Psoas muscle (tissue), 8 donors: Measurements from ENCODE around the gene FRYL. TPM values are rescaled to one million over a fixed set of nuclear protein-coding genes. Genes with fewer than 3 reads are reported as not detected.
"Not testable (repeated sequence)": the region's sequence is repeated elsewhere in the genome, so short reads cannot be mapped to it uniquely, and the experiment has no call there.

Source experiments
- ATAC-seq, 4 donors: fragments of 200-7000 bp; cut with Tn5 transposase; one replicate each; pipeline ENCODE4 v1.9.1; 2020; ENCODE audit warnings: moderate library complexity in 3 of 4, mild to moderate bottlenecking in 2 of 4
- DNase-seq, 2 donors: peaks; one replicate each; pipeline ENCODE4 v3.0.0-alpha.2; 2020
- H3K27ac ChIP-seq: fragments of 200-600 bp; one replicate; pipeline ENCODE4 v1.8.0; 2022
- H3K27me3 ChIP-seq, 3 donors: fragments of 200-600 bp in 1 of 3; one replicate each; pipeline versions ENCODE4 v1.6.1 to v1.8.0; 2013 to 2022; ENCODE audit warnings: low read length in 2 of 3, mild to moderate bottlenecking in 2 of 3, moderate library complexity in 1 of 3; ENCODE audit not compliant: insufficient read depth in 3 of 3
- H3K36me3 ChIP-seq, 2 donors: fragments of 200-600 bp in 1 of 2; one replicate each; pipeline versions ENCODE4 v1.6.1 to v1.8.0; 2013 to 2022; ENCODE audit warnings: low read depth in 1 of 2, mild to moderate bottlenecking in 1 of 2, moderate library complexity in 1 of 2; ENCODE audit not compliant: insufficient read depth in 1 of 2
- H3K4me1 ChIP-seq: fragments of 200-600 bp; one replicate; pipeline ENCODE4 v1.8.0; 2022
- H3K4me3 ChIP-seq: fragments of 200-600 bp; one replicate; pipeline ENCODE4 v1.8.0; 2022; ENCODE audit warnings: mild to moderate bottlenecking
- H3K9me3 ChIP-seq: fragments of 200-600 bp; one replicate; pipeline ENCODE4 v1.8.0; 2022
- CTCF ChIP-seq: fragments of 200-600 bp; IDR thresholded peaks from one replicate; pipeline ENCODE4 v1.8.0; 2022; ENCODE audit warnings: antibody characterized with exemption
- WGBS, 3 donors: extraction: QIAGEN DNeasy Blood & Tissue Kit; methylation state at CpG; one replicate each; pipeline versions ENCODE4 v1.1.6 to v1.1.7; 2013; 5-methylcytosine and 5-hydroxymethylcytosine counted together
- intact Hi-C, 2 donors: fragments of 100-400 bp; cut with DNase I; formaldehyde crosslinking; loops; one replicate each; pipeline versions ENCODE4 v1.11.0 to v1.14.2; 2022
- polyA plus RNA-seq, 3 donors: library from polyadenylated mRNA; stranded (reverse); fragments of 200-250 nt; gene quantifications; one replicate each; pipeline ENCODE4 v1.2.3, GENCODE V29; 2013
- total RNA-seq, 4 donors: library from RNA; stranded (reverse); fragmentation: NEBNext Ultra II Directional in 2 of 4; extraction: Animal tissue kit (Norgen Biotek cat#: 25700) in 2 of 4; gene quantifications; one replicate each; pipeline versions ENCODE4 v1.2.1 to v1.2.4, GENCODE V29; 2021 to 2023
- donor health status: healthy with polysubstance abuse.
- donor health status: DM: no; HTN: no; CAD: no; lungs with moderate emphysema.
- donor health status: Bipolar disorder and iron deficiency.
- donor health status: healthy.
- donor health status: DM: yes; HTN: yes; CAD: no.
- donor health status: DM: no; HTN: no; CAD: no.
- donor health status: DM: no; HTN: no; CAD: no.
- donor health status: DM: yes; HTN: yes; CAD: no.

Gene FRYL
- total and polyA plus RNA-seq, 7 donors: 4.8 to 21.7 (median 15.0) TPM

- no peaks in the 10 kb centered on the region for H3K4me1 ChIP-seq
- ATAC-seq: no peak
- no peaks in the 10 kb centered on the region for H3K9me3 ChIP-seq
- intact Hi-C loops: no loop called here
- H3K27ac ChIP-seq: no peak overlapping the region
- H3K27me3 ChIP-seq: no peaks in the 10 kb centered on the region
- H3K36me3 ChIP-seq: no peaks in the 10 kb centered on the region
- WGBS, 3 donors: 56 to 62% (median 61%) methylated on average over 3 of the region's 3 CpGs
- no peak for DNase-seq
- no peak overlapping the region for H3K4me3 ChIP-seq
- TF ChIP-seq CTCF: no peak
Observed at GRCh38 chr4:48801016-48801715, 21.1 kb upstream of the FRYL start.

- H3K36me3 ChIP-seq, H3K27me3 ChIP-seq, ATAC-seq, H3K27ac ChIP-seq, DNase-seq, H3K9me3 ChIP-seq, H3K4me1 ChIP-seq, intact Hi-C loops, H3K4me3 ChIP-seq: not testable (repeated sequence)
- WGBS, 3 donors: 80 to 81% (median 81%) methylated on average over 2 of the region's 2 CpGs
Observed at GRCh38 chr4:48800155-48800554, 20.1 kb upstream of the FRYL start.

GRCh38 chr4:48799157-48799556 lies 19.1 kb upstream of the FRYL start:
- 43 to 49% (median 43%) methylated on average over 2 of the region's 2 CpGs for WGBS, 3 donors
- intact Hi-C loops: no loop called here
- TF ChIP-seq CTCF: no peak

GRCh38 chr4:48798117-48798516 lies 18.0 kb upstream of the FRYL start:
- Histone ChIP-seq H3K4me3 (no peak overlapping the region), H3K9me3 (no peaks in the 10 kb centered on the region), H3K27me3 (no peaks in the 10 kb centered on the region), H3K4me1 (no peaks in the 10 kb centered on the region), H3K27ac (no peak overlapping the region), H3K36me3 (no peaks in the 10 kb centered on the region)
- intact Hi-C loops: no loop called here
- DNase-seq: no peak
- 85 to 91% (median 85%) methylated on average over 2 of the region's 2 CpGs for WGBS, 3 donors
- no peak for ATAC-seq
- TF ChIP-seq CTCF: no peak

More at GRCh38 chr4:48799157-48799556, 19.1 kb upstream of the FRYL start:
- ATAC-seq: no peak
- DNase-seq: no peak
- Histone ChIP-seq H3K9me3 (no peaks in the 10 kb centered on the region), H3K27ac (no peak overlapping the region), H3K4me1 (no peaks in the 10 kb centered on the region), H3K36me3 (no peaks in the 10 kb centered on the region), H3K27me3 (no peaks in the 10 kb centered on the region), H3K4me3 (no peak overlapping the region)

GRCh38 chr4:48796927-48797679 lies 17.0 kb upstream of the FRYL start:
- no peak for TF ChIP-seq CTCF

More at GRCh38 chr4:48796927-48797679, 17.0 kb upstream of the FRYL start:
- Histone ChIP-seq H3K27me3 (no peaks in the 10 kb centered on the region), H3K4me1 (no peaks in the 10 kb centered on the region), H3K4me3 (no peak overlapping the region), H3K9me3 (no peaks in the 10 kb centered on the region), H3K27ac (no peak overlapping the region), H3K36me3 (no peaks in the 10 kb centered on the region)
- ATAC-seq (no peak), DNase-seq (no peak)
- 45 to 74% (median 64%) methylated on average over 1 of the region's 1 CpG for WGBS, 3 donors
- intact Hi-C loops: no loop called here
